Heart left ventricle (tissue), 16 donors: Measurements from ENCODE around the gene DOHH. TPM values are rescaled to one million over a fixed set of nuclear protein-coding genes. Genes with fewer than 3 reads are reported as not detected.

Experiments used
- ATAC-seq, 4 donors: fragments of 200-7000 bp; cut with Tn5 transposase; one replicate each; pipeline ENCODE4 v1.9.1; 2020 to 2022; ENCODE audit warnings: moderate library complexity in 4 of 4, mild to moderate bottlenecking in 3 of 4, moderate number of reproducible peaks in 1 of 4
- DNase-seq, 5 donors: peaks; one replicate each; pipeline ENCODE4 v3.0.0-alpha.2; 2020
- H3K27ac ChIP-seq, 12 donors: fragments of 200-600 bp; sonication (generic) in 4 of 12; one replicate each; pipeline versions ENCODE4 v1.5.0 to v1.8.0; 2016 to 2022; ENCODE audit warnings: mild to moderate bottlenecking in 2 of 12
- H3K27me3 ChIP-seq, 9 donors: fragments of 200-600 bp; sonication (generic) in 2 of 9; one replicate each; pipeline versions ENCODE4 v1.5.1 to v1.8.0; 2016 to 2022; ENCODE audit warnings: mild to moderate bottlenecking in 3 of 9
- H3K36me3 ChIP-seq, 9 donors: fragments of 200-600 bp; sonication (generic) in 2 of 9; one replicate each; pipeline versions ENCODE4 v1.5.0 to v1.8.0; 2018 to 2022; ENCODE audit warnings: mild to moderate bottlenecking in 2 of 9
- H3K4me1 ChIP-seq, 12 donors: fragments of 200-600 bp; sonication (generic) in 4 of 12; one replicate each; pipeline versions ENCODE4 v1.5.0 to v1.8.0; 2016 to 2022; ENCODE audit warnings: mild to moderate bottlenecking in 3 of 12
- H3K4me3 ChIP-seq, 12 donors: fragments of 200-600 bp; sonication (generic) in 4 of 12; one replicate each; pipeline versions ENCODE4 v1.5.0 to v1.8.0; 2017 to 2022; ENCODE audit warnings: mild to moderate bottlenecking in 9 of 12, moderate library complexity in 4 of 12
- H3K9me3 ChIP-seq, 12 donors: fragments of 200-600 bp; sonication (generic) in 4 of 12; one replicate each; pipeline versions ENCODE4 v1.5.0 to v1.8.0; 2016 to 2022; ENCODE audit warnings: mild to moderate bottlenecking in 1 of 12
- CTCF ChIP-seq, 12 donors: fragments of 200-600 bp; sonication (generic) in 4 of 12; IDR thresholded peaks; one replicate each; pipeline versions ENCODE4 v1.5.0 to v1.8.0; 2018 to 2022; ENCODE audit warnings: antibody characterized with exemption in 12 of 12, mild to moderate bottlenecking in 5 of 12
- POLR2A ChIP-seq, 2 donors: fragments of 450-650 bp; IDR thresholded peaks; one replicate each; pipeline ENCODE4 v1.6.1; 2017; ENCODE audit warnings: antibody characterized with exemption in 2 of 2, mild to moderate bottlenecking in 2 of 2, moderate library complexity in 2 of 2
- WGBS, 4 donors: extraction: QIAGEN DNeasy Blood & Tissue Kit in 2 of 4; methylation state at CpG; one replicate each; pipeline versions ENCODE4 v1.1.5 to v1.1.7; 2013 to 2018; 5-methylcytosine and 5-hydroxymethylcytosine counted together
- intact Hi-C, 10 donors: fragments of 100-400 bp; cut with DNase I; formaldehyde crosslinking; loops; one replicate each; pipeline versions ENCODE4 v1.11.1 to v1.14.2; 2022
- polyA plus RNA-seq, 2 donors: library from polyadenylated mRNA; stranded (reverse); fragments of 200-250 nt; gene quantifications; one replicate each; pipeline ENCODE4 v1.2.3, GENCODE V29; 2013
- total RNA-seq, 9 donors: library from RNA; depleted of rRNA in 2 of 9; stranded (reverse); fragments of >200 nt in 2 of 9; fragmentation: NEBNext Ultra II Directional in 3 of 9; extraction: Animal tissue kit (Norgen Biotek cat#: 25700) in 3 of 9; gene quantifications; one replicate each; pipeline versions ENCODE4 v1.1.0 to v1.2.4, GENCODE V29; 2016 to 2023
- donor health status: ischemic (EF 13 %, LVEDD 7.1; RV severe dilation, severe dysfunction).
- donor health status: healthy with polysubstance abuse.
- donor health status: DM: no; HTN: yes; CAD: no.
- donor health status: DM: no; HTN: no; CAD: no.
- donor health status: ischemic (EF 25% LVEDD 6.9; RV normal size, moderate dysfunction).
- donor health status: ischemic (EF 25% LVEDD 5.7; RV mildly dilated, moderate dysfunction).
- donor health status: healthy.
- donor health status: DM: yes; HTN: yes; CAD: no.
- donor health status: ischemic (EF 35%, LVEDD 5.7; RV mildly dilated, moderate dysfunction).
- donor health status: nonischemic (EF 11% LVEDD 7.7; RV severe dilation, severe dysfunction).
- donor health status: DM: yes; HTN: yes; CAD: no.
- donor health status: PGD.
- donor health status: ischemic (EF 29% LVEDD 5.4; RV normal size, mild dysfunction).
- donor health status: nonischemic (EF 23%, LVEDD 6.1; RV moderate dilation, normal function).

The DOHH gene
- total and polyA plus RNA-seq, 11 donors, result 7.4 to 34.3 (median 12.2) TPM

GRCh38 chr19:3475449-3475848 is 25.0 kb downstream of the DOHH start:
- Histone ChIP-seq H3K27me3 (peaks cover 0 to 15% (median 4%) of the 10 kb centered on the region in 9 donors), H3K4me3 (no peak overlapping the region), H3K36me3 (no peaks in the 10 kb centered on the region), H3K4me1 (peaks cover 0 to 14% (median 3%) of the 10 kb centered on the region in 12 donors), H3K9me3 (no peaks in the 10 kb centered on the region), H3K27ac (no peak overlapping the region)
- ATAC-seq (no peak), DNase-seq (no peak)
- TF ChIP-seq CTCF (IDR thresholded peaks at IDR 0.05) (no peak), POLR2A (IDR thresholded peaks at IDR 0.05) (no peak)
- intact Hi-C loops, result loop anchor here in 2 of 10 donors (5.0 to 10.0 kb wide), 2 partner anchors 153 to 251 kb away; partner anchors contain the start of gene CELF5 (in 1 of the 2)
- 79 to 83% (median 81%) methylated on average over 4 of the region's 4 CpGs for WGBS, 4 donors

GRCh38 chr19:3474614-3475013 is 25.9 kb downstream of the DOHH start:
- intact Hi-C loops, result loop anchor here in 6 of 10 donors (1.0 to 10.0 kb wide), 7 partner anchors 37 to 250 kb away; partner anchors contain the start of gene CELF5 (in 1 of the 6)
- no peaks in the 10 kb centered on the region for H3K36me3 ChIP-seq
- no peak for ATAC-seq
- no peak for DNase-seq
- no peaks in the 10 kb centered on the region for H3K9me3 ChIP-seq
- H3K27ac ChIP-seq, result no peak overlapping the region
- WGBS, 4 donors, result 67 to 81% (median 72%) methylated on average over 2 of the region's 2 CpGs
- no peak overlapping the region for H3K4me3 ChIP-seq
- peaks cover 0 to 14% (median 3%) of the 10 kb centered on the region in 12 donors for H3K4me1 ChIP-seq
- H3K27me3 ChIP-seq, result peaks cover 0 to 7% (median 0%) of the 10 kb centered on the region in 9 donors
- TF ChIP-seq POLR2A (IDR thresholded peaks at IDR 0.05) (no peak), CTCF (IDR thresholded peaks at IDR 0.05) (no peak)

- 77 to 88% (median 83%) methylated on average over 8 of the region's 8 CpGs for WGBS, 4 donors
- intact Hi-C loops, result loop anchor here in 6 of 10 donors (1.0 to 10.0 kb wide), 6 partner anchors 37 to 249 kb away; partner anchors contain the start of gene CELF5 (in 1 of the 6)
- Histone ChIP-seq H3K9me3 (no peaks in the 10 kb centered on the region), H3K4me3 (no peak overlapping the region), H3K4me1 (peaks cover 0 to 19% (median 4%) of the 10 kb centered on the region in 12 donors), H3K27me3 (peaks cover 0 to 7% (median 0%) of the 10 kb centered on the region in 9 donors), H3K27ac (no peak overlapping the region), H3K36me3 (no peaks in the 10 kb centered on the region)
- DNase-seq (no peak), ATAC-seq (no peak)
- TF ChIP-seq POLR2A (IDR thresholded peaks at IDR 0.05) (no peak), CTCF (IDR thresholded peaks at IDR 0.05) (no peak)
Measured at GRCh38 chr19:3474010-3474409, 26.5 kb downstream of the DOHH start.

GRCh38 chr19:3471954-3472655 is 28.4 kb downstream of the DOHH start:
- no peaks in the 10 kb centered on the region for H3K36me3 ChIP-seq
- no peak overlapping the region for H3K27ac ChIP-seq
- no peaks in the 10 kb centered on the region for H3K9me3 ChIP-seq
- DNase-seq (peak in 2 of 5 donors; percentile 42 to 48), ATAC-seq (peak; percentile 41 to 64 (median 58))
- TF ChIP-seq POLR2A (IDR thresholded peaks at IDR 0.05) (no peak), CTCF (IDR thresholded peaks at IDR 0.05) (peak; percentile 73 to 94 (median 88))
- no peak overlapping the region for H3K4me3 ChIP-seq
- 26 to 38% (median 31%) methylated on average over 14 to 24 of the region's 24 CpGs for WGBS, 4 donors
- intact Hi-C loops, result loop anchor here in 9 of 10 donors (1.0 to 10.0 kb wide), 10 partner anchors 35 to 247 kb away; partner anchors contain the start of gene CELF5 (in 1 of the 9)
- peaks cover 0 to 27% (median 9%) of the 10 kb centered on the region in 12 donors for H3K4me1 ChIP-seq
- peaks cover 0 to 7% (median 0%) of the 10 kb centered on the region in 9 donors for H3K27me3 ChIP-seq
